ENCODE results near the gene OPHN1.

Gene OPHN1

GRCh38 chrX:68249401-68249831 is 183.9 kb downstream of the OPHN1 start:
- no peak for DNase-seq (ENCODE audit: low read depth, low spot score)

- DNase-seq (ENCODE audit: low read depth, low spot score) = no peak
Measured at GRCh38 chrX:68238568-68238967, 194.7 kb downstream of the OPHN1 start.

- no peak for DNase-seq (ENCODE audit: low read depth, low spot score)
Measured at GRCh38 chrX:68234171-68234910, 199.0 kb downstream of the OPHN1 start.

GRCh38 chrX:68232206-68232605 is 201.1 kb downstream of the OPHN1 start:
- DNase-seq (ENCODE audit: low read depth, low spot score) = no peak

GRCh38 chrX:68209008-68209407 is 224.3 kb downstream of the OPHN1 start:
- no peak for DNase-seq (ENCODE audit: low read depth, low spot score)

GRCh38 chrX:68204521-68205038 is 228.7 kb downstream of the OPHN1 start:
- DNase-seq (ENCODE audit: low read depth, low spot score) = no peak

DNA sequence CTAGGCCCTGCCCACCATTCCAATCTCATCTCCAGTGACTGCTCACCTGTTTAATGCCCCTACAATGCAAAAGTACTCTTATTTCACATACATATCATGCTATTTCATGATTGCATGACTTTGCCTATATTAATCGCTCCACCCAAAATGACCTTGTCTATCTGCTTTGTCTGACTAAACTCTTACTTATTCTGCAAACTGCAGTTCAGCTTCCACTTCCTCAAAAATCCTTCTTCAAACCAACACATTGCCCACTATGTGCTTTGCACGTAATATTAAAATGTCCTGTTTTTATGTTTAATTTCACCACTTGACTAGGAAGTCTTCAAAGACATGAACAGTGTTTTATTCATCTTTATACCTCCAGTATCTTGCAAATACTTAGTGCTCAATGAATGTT is 229.6 kb downstream of the OPHN1 start:
- no peak for DNase-seq (ENCODE audit: low read depth, low spot score)

DNA sequence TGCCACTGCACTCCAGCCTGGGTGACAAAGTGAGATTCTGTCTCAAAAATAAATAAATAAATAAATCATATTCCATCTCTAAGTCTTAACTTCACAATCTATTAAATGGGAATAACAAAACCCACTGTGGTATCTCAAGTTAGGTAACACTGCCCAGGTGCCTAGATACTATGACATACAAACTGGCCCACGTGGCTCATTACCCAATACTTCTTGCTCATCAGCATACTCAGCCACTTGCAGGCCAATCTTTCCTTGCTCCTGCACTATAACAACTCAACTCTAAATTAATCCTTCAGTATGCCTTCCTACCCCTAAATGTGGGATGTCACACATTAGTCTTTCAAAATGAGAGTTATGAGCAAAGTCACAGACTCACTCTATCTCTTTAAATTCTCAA is 230.1 kb downstream of the OPHN1 start:
- DNase-seq (ENCODE audit: low read depth, low spot score) = no peak

DNA sequence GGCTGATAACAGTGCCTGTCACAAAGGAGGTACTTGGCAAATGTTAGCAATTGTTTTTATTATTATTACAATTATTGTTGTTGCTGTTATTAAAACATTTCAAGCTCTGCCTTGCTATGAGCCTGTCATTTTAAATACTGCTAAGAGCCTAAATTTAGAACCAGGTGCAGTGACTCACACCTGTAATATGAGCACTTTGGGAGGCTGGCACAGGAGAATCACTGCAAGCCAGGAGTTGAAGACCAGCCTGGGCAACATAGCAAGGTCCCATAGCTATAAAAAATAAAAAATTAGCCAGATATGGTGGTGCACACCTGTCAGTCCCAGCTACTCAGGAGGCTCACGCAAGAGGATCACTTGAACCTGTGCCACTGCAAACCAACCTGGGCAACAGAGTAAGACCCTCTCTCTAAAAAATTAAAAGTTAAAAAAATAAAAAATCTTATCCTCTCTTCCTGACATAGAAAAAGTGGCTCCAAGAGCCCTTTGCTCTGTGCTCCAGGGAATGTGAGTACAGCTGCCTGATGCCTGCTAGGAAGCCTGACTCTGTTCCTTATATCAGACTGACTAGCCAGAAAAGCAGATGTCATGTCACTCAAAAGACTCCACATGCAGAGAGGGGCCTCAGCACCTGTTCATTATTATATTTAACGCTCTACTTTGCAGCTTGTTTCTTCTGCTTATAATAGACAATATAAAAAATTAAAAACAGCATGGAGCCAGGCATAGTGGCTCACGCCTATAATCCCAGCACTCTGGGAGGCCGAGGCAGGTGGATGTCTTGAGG is 234.0 kb downstream of the OPHN1 start:
- DNase-seq (ENCODE audit: low read depth, low spot score) = no peak

- no peak for DNase-seq (ENCODE audit: low read depth, low spot score)
Measured at GRCh38 chrX:68196939-68197791, 236.1 kb downstream of the OPHN1 start.

- no peak for DNase-seq (ENCODE audit: low read depth, low spot score)
Measured at GRCh38 chrX:68195561-68195960, 237.7 kb downstream of the OPHN1 start.

- DNase-seq (ENCODE audit: low read depth, low spot score) = no peak
Measured at GRCh38 chrX:68193786-68194185, 239.5 kb downstream of the OPHN1 start.

GRCh38 chrX:68193234-68193633 is 240.1 kb downstream of the OPHN1 start:
- DNase-seq (ENCODE audit: low read depth, low spot score) = no peak

DNA sequence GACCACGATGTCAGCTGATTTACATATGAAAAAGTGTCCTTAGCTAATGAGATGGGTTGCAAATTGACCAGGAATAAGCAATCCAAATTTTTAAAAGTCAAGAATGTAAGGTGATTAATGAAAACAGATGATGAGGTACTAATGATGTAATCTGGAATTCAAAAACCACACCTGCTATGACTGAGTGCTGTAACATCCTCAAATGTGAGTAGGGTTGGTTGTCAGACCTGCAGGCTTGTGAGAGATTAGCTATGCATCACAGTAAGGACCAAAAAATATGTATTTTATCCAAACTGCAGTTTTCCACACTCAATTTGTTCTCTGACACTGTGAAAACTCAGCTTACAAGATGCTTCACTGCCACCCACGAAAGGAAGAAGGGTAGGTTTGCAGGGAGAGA is 242.5 kb downstream of the OPHN1 start:
- no peak for DNase-seq (ENCODE audit: low read depth, low spot score)

GRCh38 chrX:68186552-68187262 is 246.6 kb downstream of the OPHN1 start:
- DNase-seq (ENCODE audit: low read depth, low spot score) = no peak

DNA sequence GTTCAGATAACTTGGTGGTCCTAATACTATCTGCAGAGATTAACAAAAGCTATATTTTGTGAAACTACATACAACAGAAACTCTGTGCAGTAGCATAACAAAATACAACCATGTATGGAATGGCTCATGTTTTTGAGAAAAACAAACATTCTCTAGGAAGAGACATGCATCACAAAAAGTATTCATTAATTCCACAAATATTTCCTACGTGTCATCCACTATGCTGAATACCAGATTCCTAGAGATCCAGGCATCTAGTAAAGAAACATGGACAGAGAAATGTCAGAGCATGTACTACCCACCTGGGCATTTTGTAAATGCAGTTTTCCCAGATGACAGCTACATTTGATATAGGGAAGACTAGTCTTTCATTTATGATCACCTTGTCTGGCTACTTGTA is 248.1 kb downstream of the OPHN1 start:
- no peak for DNase-seq (ENCODE audit: low read depth, low spot score)

- DNase-seq (ENCODE audit: low read depth, low spot score) = no peak
Measured at GRCh38 chrX:68183612-68184214, 249.6 kb downstream of the OPHN1 start.

- DNase-seq (ENCODE audit: low read depth, low spot score) = no peak
Measured at GRCh38 chrX:68180579-68180978, 252.7 kb downstream of the OPHN1 start.

DNA sequence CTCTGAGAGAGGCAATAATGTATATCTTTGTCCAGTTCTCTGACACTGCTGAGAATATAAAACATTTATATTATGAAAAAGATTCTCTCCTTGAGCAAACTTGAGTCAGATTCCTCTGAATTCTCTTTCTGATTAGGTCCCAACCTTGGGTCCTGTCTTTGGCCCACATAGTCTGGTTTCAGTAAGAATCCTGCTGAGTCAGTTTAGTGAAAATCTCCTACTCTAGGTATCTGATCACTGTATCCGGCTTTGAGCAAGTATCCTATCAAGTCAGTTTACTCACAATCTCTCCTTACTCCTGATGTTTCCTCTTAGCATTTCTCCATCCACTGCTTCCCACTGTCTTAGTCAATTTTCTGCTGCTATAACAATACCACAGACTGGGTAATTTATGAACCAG is 253.9 kb downstream of the OPHN1 start:
- no peak for DNase-seq (ENCODE audit: low read depth, low spot score)

DNA sequence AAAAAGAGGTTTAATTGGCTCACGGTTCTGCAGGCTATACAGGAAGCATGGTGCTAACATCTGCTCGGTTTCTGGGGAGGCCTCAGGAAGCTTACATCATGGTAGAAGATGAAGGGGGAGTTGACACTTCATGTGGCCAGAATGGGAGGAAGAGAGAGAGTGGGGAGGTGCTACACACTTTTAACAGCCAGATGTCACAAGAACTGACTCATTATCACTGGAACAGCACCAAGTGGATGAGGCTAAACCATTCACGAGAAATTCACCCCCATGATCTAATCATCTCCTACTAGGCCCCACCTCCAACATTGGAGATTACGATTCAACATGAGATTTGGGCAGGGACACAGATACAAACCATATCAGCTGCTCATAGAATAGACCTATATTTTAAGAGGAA is 255.8 kb downstream of the OPHN1 start:
- DNase-seq (ENCODE audit: low read depth, low spot score) = no peak

GRCh38 chrX:68175562-68175961 is 257.7 kb downstream of the OPHN1 start:
- no peak for DNase-seq (ENCODE audit: low read depth, low spot score)
